CD4-positive, alpha-beta T cell treated with Interferon gamma for 1 hour (primary cell): ENCODE measurements around the gene TSPAN5.

Experiments
- DNase-seq: peaks from one replicate; pipeline ENCODE4 v3.0.0-alpha.2; 2020

The TSPAN5 gene

GRCh38 chr4:98510757-98511517 is 147.5 kb downstream of the TSPAN5 start:
- no peak for DNase-seq

DNA sequence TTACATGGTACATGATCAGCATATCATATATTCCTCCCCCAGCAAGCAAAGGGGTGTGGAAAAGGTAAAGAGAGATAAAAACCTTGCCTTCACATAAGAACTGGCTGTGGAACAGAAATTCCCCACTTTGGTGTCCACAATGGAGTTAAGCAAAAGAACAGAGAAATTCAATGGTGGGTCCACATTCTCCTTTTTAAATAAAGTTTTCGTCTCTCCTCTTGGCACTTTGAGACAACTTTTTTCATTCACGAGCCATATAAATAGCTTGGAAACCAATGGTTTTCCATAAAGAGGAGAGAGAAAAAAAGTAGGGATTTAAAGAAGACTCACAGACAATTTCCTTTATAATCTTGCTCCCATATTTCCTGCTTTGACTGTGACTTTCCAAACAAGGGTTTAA is 148.1 kb downstream of the TSPAN5 start:
- DNase-seq: no peak

- DNase-seq: no peak
These were observed 148.7 kb downstream of the TSPAN5 start for GRCh38 chr4:98509721-98510120.

- DNase-seq: no peak
These were observed 149.4 kb downstream of the TSPAN5 start for GRCh38 chr4:98508829-98509598.

DNA sequence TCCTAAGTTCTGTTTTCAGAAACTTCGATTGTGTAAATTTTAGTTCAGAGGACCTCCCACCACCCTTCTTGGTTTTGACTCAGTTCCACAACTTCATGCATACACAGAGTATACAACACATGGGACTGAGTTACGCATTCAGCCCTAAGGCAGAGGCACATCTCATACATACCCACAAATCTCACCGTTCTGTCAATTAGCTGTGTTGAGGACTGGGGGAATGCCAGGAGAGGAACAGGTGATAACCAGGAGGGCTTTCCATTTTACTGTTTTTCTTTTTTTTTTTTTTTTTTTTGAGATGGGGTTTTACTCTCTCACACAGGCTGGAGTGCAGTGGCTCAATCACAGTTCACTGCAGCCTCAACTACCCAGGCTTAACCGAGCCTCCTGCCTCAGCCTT is 150.2 kb downstream of the TSPAN5 start:
- no peak for DNase-seq

- no peak for DNase-seq
These were observed 151.1 kb downstream of the TSPAN5 start for GRCh38 chr4:98507299-98507698.

DNA sequence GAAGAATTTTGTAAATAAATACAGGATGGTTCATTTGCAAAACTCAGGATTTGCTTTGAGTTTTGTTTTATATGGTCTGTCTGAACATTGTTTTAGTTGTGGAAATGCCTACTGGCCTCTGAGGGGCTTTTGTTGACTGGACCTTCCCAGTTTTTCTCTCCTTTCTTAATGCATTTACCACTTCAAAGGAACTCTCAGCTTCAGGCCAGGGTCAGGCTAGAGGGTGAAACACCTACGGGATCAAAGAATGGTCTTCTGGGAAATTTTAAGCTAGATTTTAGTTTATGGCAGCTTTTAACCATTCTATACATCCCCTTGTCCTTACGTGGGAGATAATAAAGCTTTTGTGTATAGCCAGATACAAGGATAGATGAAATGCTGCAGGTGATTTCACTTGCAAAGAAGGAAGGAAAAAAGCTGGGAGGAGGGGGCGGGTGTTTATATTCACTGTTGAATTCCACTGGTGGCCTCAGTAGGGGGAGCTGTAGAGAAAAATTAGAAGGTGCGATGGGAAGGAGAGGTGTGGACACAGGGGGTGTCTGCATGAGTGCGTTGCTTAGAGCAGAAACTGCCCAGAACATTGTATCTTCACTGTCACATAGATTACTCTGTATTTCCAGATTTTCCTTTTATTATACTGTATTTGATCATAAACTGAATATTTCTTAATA is 151.8 kb downstream of the TSPAN5 start:
- no peak for DNase-seq

DNA sequence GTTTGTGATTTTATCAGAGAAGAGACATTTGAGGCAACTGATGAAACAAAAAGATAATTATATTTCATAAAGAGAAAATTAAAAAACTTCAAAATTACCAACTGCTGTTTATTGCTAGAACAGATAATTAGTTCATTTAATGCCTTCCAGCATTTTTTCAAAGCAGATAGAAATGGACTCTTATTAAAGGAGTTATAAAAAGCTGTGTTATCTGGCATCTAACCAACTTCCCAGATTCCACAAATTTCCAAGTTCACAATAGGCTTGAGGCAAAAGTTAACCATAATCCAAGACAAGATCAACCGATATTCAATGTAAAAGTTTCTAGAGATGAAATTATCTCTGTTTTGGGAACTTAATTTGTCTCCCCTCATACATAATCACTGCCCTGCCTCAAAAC is 152.4 kb downstream of the TSPAN5 start:
- no peak for DNase-seq

- DNase-seq: no peak
These were observed 154.3 kb downstream of the TSPAN5 start for GRCh38 chr4:98504091-98504490.

- DNase-seq: no peak
These were observed 154.7 kb downstream of the TSPAN5 start for GRCh38 chr4:98503676-98504075.

DNA sequence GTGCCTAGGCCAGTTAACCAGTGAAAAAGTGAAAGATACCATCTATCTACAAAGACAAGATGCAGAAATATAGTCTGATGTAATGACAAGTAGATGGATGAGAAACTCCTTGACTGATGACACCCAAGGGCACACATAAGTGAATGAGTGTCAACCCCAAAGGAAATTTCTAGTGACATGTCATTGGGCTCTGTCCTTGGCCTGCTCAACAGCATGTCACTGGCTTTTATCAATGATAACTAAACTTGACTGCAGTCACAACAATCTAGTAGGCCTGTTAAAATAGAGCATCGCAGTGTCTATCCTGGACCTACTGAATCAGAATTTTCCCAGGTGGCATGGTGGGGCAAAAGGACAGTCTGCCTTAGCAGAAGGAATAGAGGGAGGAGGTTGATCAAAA is 155.8 kb downstream of the TSPAN5 start:
- no peak for DNase-seq

DNA sequence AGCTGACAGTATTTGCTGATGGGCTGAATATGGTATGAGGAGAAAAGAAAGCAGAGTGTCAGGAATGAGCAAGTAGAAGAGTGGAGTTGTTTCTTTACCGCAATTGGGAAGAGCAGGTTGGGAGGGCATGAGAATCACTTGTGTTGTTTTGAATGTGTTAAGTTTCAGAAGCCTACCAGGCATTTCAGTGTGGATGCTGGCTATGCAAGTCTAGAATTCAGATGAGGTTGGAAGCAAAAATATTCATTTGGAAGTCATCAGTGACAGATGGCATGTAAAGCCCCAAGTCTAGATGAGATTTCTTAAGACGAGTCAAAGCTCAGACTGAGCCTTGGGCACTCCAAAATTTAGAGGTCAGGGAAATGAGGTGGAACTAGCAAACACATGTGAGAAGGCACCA is 156.4 kb downstream of the TSPAN5 start:
- DNase-seq: no peak

GRCh38 chr4:98501383-98501782 is 157.0 kb downstream of the TSPAN5 start:
- no peak for DNase-seq

DNA sequence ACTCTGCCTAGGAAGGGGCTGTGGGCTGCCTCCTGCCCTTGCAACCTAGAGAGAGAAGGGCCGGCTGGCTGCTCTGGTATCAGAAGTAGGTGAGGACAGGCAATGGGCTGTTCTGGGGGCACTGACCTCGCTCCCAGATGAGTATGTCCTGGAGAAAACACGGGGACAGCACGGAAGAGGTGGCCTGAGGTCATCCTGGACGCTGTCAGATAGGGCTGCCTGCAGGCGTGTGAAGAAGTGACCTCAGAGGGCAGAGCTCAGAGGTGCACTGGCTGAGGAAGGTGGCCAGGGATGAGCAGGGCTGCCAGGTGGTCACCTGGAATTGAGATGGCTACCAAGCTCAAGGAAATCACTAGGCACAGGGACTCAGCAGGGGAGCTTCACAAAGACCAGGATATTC is 159.6 kb downstream of the TSPAN5 start:
- no peak for DNase-seq

GRCh38 chr4:98496152-98496845 is 162.1 kb downstream of the TSPAN5 start:
- no peak for DNase-seq

DNA sequence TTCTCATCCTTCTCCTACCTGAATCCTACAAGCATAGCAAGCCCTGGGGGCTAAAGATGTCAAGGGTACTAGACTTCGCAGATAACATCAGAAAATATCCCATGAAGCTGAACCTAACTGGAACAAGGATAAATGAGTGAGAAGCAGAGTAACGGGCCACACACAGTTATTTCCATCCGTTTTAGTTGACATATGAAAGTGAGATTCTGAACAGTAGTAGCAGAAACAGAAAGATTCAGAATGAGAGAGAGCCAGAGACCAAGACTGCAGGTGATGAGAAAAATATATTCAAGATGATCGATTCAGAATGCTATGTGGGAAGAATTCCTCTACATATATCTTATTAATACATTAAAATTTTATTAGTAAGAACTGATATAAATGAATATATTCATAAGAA is 165.1 kb downstream of the TSPAN5 start:
- DNase-seq: no peak

DNA sequence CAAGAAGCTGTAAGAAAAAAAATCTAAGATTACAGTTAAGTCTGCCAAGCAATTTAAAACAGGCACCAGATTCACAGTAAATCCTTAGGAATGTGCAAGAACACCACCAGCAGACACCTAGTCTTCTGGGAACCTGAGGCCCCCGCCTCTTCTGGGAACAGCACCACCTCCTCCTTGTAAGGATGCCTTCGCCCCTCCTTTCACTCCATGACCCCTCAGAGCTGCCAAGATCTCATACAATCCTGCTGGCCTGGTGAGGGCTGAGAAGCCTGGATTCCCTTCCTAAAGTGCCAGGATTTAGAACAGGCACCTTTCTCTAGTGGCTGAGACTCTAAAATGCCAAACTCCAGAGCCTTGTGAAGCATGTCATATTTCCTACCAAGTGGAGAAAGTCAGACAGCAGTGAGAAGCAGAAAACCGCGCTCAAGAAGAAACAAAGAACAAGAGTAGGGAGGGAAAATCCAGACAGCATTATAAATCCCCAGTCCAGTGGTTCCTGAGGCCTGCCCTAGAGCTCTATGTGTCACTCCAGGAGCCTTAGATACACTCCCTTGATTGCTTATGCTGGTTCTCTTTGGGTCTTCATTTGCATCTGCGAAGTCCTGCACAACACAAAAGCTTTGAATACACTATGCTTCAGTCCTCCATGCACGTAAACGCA is 166.4 kb downstream of the TSPAN5 start:
- no peak for DNase-seq

DNA sequence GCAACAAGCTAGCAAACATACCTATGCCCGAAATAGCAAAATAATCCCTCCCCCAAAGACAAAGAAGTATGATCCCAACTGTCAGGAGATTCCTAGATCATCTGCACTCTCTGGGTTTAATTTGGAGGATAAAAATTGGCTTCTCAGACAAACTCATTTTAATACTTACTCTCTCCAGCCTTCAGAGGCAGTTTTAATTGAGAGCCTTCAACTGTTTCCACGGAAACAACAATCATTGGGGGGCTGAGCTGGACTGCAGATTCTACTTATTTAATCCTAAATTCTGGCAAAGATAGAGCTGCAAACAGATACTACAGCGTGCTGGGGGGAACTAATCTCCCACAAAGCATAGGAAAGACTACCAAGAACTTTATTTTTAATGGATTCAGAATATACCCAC is 168.2 kb downstream of the TSPAN5 start:
- no peak for DNase-seq

DNA sequence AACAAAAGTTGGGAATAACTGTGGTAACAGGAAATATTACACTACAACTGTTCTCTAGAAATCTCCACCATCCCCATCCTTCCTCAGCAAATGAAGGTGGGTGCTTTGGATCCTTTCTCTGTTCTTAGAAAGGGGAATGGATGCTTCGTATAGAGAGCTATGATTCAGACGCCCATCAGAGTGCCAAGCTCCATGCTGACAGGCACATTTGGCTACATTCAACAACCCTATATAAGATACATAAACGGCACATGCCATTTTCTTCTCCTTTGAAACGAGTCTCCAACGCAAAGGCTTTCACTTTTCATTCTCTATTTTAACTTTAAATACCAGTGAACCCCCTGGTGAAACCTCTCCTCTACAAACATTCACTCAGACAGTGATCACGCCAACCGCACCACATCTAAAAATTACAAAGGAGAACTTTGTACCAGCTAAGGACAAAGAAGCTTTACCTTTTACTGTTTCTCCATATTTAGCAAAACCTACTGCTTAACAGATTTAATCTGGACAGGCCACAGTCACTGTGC is 172.5 kb downstream of the TSPAN5 start:
- no peak for DNase-seq

DNA sequence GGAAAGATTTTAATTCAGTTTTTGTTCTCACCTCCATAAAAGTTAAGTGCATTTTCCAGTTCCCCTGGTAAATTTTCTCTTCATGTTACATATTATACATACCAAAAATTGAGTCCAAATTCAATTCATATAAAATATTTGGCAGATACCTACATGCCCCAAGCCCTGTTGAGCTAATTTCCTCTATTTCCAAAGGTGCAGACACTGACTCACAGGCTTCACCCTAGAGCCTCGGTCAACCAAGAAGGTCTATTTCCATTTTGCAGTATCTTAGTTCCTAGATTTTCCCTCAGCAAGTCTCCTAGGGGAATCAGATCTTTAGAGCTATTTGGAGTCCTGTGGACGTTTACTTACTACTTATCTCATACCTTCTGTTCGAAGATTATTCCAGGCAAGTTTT is 174.4 kb downstream of the TSPAN5 start:
- DNase-seq: no peak

DNA sequence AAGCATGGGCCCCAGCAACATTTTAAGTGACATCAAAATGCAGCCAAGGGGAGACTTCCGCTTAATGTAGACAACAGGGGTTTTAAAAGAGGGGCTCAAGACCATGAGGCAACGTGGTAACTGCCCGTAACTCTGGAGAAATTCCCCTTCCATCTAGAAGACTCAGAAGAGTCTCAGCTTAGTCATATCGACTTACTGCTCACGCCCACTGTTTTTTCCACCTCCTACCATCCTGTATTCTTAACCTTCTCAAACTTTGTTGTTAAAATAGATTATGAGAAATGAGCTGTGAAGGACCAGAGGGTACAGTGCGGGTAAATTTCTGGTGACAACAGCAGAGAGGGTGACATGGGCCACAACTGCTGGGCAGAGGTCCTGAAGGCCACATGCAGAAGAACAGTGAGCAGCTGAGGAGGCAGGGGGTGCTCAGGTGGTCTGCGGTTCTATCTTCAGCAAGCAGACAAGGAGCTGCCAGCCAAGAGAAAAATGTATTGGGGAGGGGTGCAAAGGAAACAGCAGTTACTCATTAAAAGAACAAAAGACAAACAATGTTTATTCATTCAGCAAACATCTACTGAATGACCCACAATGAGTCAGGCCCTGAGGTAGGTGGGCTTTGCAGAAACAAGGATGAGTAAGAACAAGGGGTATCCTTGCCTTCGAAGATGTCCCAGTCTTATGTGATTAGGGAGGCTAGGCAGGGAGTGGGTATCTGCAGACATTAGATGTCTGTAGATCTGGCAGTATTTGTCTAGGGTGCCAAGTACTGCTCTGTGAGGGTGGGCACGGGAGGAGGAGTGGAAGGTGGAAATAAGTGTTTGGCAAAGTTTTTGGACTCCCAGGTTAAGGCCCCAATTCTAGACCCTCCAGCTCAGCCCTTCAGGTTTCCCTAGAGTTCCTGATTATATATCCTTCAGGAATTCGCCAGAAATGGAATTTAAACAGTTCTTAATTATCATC is 175.3 kb downstream of the TSPAN5 start:
- DNase-seq: no peak
